Endothelial cell of umbilical vein (primary cell): ENCODE data around the gene WNT9A. TPM values are rescaled to one million over a fixed set of nuclear protein-coding genes. Genes with fewer than 3 reads are reported as not detected.

Source experiments
- BruUV-seq: library from RNA; stranded (reverse); fragments of 400-500 nt; replicated peaks from 2 replicates; lab custom pipeline; 2021; lab: Mats Ljungman, UMichigan
- CTCF ChIA-PET: fragments of 300-600, 350-600 bp; sonication (Branson Sonifier 250); formaldehyde crosslinking; loops from one replicate; lab custom pipeline; 2021; ENCODE audit warnings: antibody characterized with exemption, inconsistent platforms; lab: Charles Lee
- POLR2A ChIA-PET: fragments of 300-600, 350-600 bp; sonication (Branson Sonifier 250); formaldehyde crosslinking; loops from one replicate; lab custom pipeline; 2021; ENCODE audit warnings: antibody characterized with exemption, inconsistent platforms; lab: Charles Lee
- DNase-seq: peaks from one replicate; pipeline ENCODE4 v3.0.0-alpha.2; 2011; ENCODE audit warnings: low read depth, low spot score
- FAIRE-seq: peaks from 2 replicates; lab custom pipeline; 2011; peaks lifted over from hg19 to GRCh38; lab: Jason Lieb, UNC
- H2AFZ ChIP-seq: 2 replicates; pipeline ENCODE4 v1.6.0; 2012; ENCODE audit warnings: low read depth, low read length, control low read depth, inconsistent platforms
- H3K27ac ChIP-seq: 2 replicates; pipeline ENCODE4 v1.5.1; 2011; ENCODE audit warnings: low read depth, mild to moderate bottlenecking, control low read depth, low read length, moderate library complexity; ENCODE audit not compliant: insufficient read depth
- H3K27me3 ChIP-seq, 2 experiments: 2 replicates each; pipeline versions ENCODE4 v1.6.0 to v1.6.1; 2011; ENCODE audit warnings: low read length in 2 of 2, mixed read lengths in 1 of 2; ENCODE audit not compliant: control insufficient read depth in 2 of 2, insufficient read depth in 2 of 2
- H3K36me3 ChIP-seq, 2 experiments: 2 replicates in 1 of 2; 3 replicates in 1 of 2; pipeline ENCODE4 v1.5.1; 2011; ENCODE audit warnings: low read length in 2 of 2, mild to moderate bottlenecking in 1 of 2, moderate library complexity in 1 of 2; ENCODE audit not compliant: control insufficient read depth in 2 of 2, insufficient read depth in 2 of 2; ENCODE audit errors: extremely low read depth in 1 of 2
- H3K4me1 ChIP-seq: 3 replicates; pipeline ENCODE4 v1.5.1; 2011; ENCODE audit warnings: mild to moderate bottlenecking, low read length; ENCODE audit not compliant: control insufficient read depth, insufficient read depth; ENCODE audit errors: extremely low read depth
- H3K4me2 ChIP-seq: 2 replicates; pipeline ENCODE4 v1.6.1; 2011; ENCODE audit warnings: low read length, control low read depth, mixed read lengths; ENCODE audit not compliant: insufficient read depth
- H3K4me3 ChIP-seq, 3 experiments: fragments of 200-600 bp in 1 of 3; sonication (generic), shearing (Covaris generic) in 1 of 3; replicated peaks in 1 of 3; 2 replicates each; pipeline ENCODE4 v1.5.1; 2011 to 2016; ENCODE audit warnings: control low read depth in 3 of 3, low read length in 3 of 3, mild to moderate bottlenecking in 2 of 3, inconsistent platforms in 1 of 3, low read depth in 1 of 3, moderate library complexity in 1 of 3; ENCODE audit not compliant: insufficient read depth in 1 of 3
- H3K79me2 ChIP-seq: 2 replicates; pipeline ENCODE4 v1.6.0; 2012; ENCODE audit warnings: low read length, inconsistent platforms; ENCODE audit not compliant: control insufficient read depth, insufficient read depth
- H3K9ac ChIP-seq: replicated peaks from 2 replicates; pipeline ENCODE3; 2011; ENCODE audit warnings: low read length, control low read depth; ENCODE audit not compliant: insufficient read depth; ENCODE audit errors: extremely low read depth
- H3K9me1 ChIP-seq: replicated peaks from 3 replicates; pipeline ENCODE4 v1.6.0; 2011; ENCODE audit warnings: mild to moderate bottlenecking, low read length; ENCODE audit not compliant: control insufficient read depth, insufficient read depth; ENCODE audit errors: extremely low read depth
- H3K9me3 ChIP-seq: replicated peaks from 2 replicates; pipeline ENCODE4 v1.5.1; 2012; ENCODE audit warnings: low read length, inconsistent platforms; ENCODE audit not compliant: control insufficient read depth, insufficient read depth
- H4K20me1 ChIP-seq: replicated peaks from 2 replicates; pipeline ENCODE3; 2011; ENCODE audit warnings: mild to moderate bottlenecking, low read length; ENCODE audit not compliant: control insufficient read depth, insufficient read depth; ENCODE audit errors: extremely low read depth
- EZH2 ChIP-seq: IDR thresholded peaks from 2 replicates; pipeline ENCODE4 v1.6.1; 2012; ENCODE audit warnings: borderline replicate concordance, low read depth, mild to moderate bottlenecking, moderate library complexity, low read length, inconsistent platforms; ENCODE audit not compliant: severe bottlenecking
- FOS ChIP-seq: IDR thresholded peaks from 2 replicates; pipeline ENCODE4 v1.6.1; 2011; ENCODE audit warnings: mild to moderate bottlenecking, low read length, moderate library complexity, borderline replicate concordance; ENCODE audit not compliant: insufficient read depth
- GATA2 ChIP-seq: IDR thresholded peaks from 2 replicates; pipeline ENCODE4 v1.7.0; 2011; ENCODE audit warnings: low read depth, mild to moderate bottlenecking, moderate library complexity, mixed read lengths, low read length; ENCODE audit not compliant: insufficient read length, insufficient read depth
- JUN ChIP-seq: IDR thresholded peaks from 2 replicates; pipeline ENCODE4 v1.6.1; 2011; ENCODE audit warnings: borderline replicate concordance, low read depth; ENCODE audit not compliant: insufficient read length, insufficient read depth
- MAX ChIP-seq: IDR thresholded peaks from 2 replicates; pipeline ENCODE4 v1.6.1; 2011; ENCODE audit not compliant: insufficient read depth, insufficient read length
- MYC ChIP-seq: IDR thresholded peaks from one replicate; pipeline ENCODE4 v1.6.1; 2011; ENCODE audit warnings: mild to moderate bottlenecking, low read depth, low read length
- POLR2A ChIP-seq: IDR thresholded peaks from 2 replicates; pipeline ENCODE4 v1.6.1; 2012; ENCODE audit warnings: low read depth, mild to moderate bottlenecking, control low read depth, low read length
- POLR2AphosphoS5 ChIP-seq: IDR thresholded peaks from 2 replicates; pipeline ENCODE4 v1.6.1; 2012; ENCODE audit warnings: low read depth, mild to moderate bottlenecking, control low read depth, low read length, moderate library complexity; ENCODE audit not compliant: insufficient read depth
- dilution Hi-C: fragments of 300-500 bp; cut with MboI; formaldehyde crosslinking; loops from one replicate; pipeline ENCODE4 v1.15.0; 2019; ENCODE audit warnings: low sequenced_read_pairs; ENCODE audit not compliant: extremely low pct_ligation_motif_present
- intact Hi-C: fragments of 100-400 bp; cut with micrococcal nuclease; formaldehyde crosslinking; loops from one replicate; pipeline ENCODE4 v1.10.0; 2022
- polyA plus RNA-seq, 4 experiments: library from polyadenylated mRNA; depleted of rRNA in 3 of 4; stranded (reverse) in 3 of 4; unstranded in 1 of 4; fragments of >200 nt; gene quantifications; 2 replicates each; pipeline versions ENCODE4 v1.2.1 to v1.2.3, GENCODE V29; 2011 to 2012; ENCODE audit warnings: missing spikeins in 1 of 4
- total RNA-seq: library from RNA; stranded (reverse); gene quantifications from 2 replicates; pipeline ENCODE4 v1.2.3, GENCODE V29; 2021
- TF ChIP-seq, protein P1 (sequence below), 2 donors: IDR thresholded peaks; 1 replicate in 1 of 2; 2 replicates in 1 of 2; pipeline ENCODE4 v1.5.1; 2011; ENCODE audit warnings: low read length in 2 of 2, mild to moderate bottlenecking in 2 of 2, moderate library complexity in 2 of 2, control low read depth in 1 of 2, inconsistent platforms in 1 of 2, low read depth in 1 of 2; ENCODE audit not compliant: insufficient read depth in 1 of 2; ENCODE audit errors: extremely low read depth in 1 of 2

WNT9A gene
- total and polyA plus RNA-seq, 2 donors (not counting 3 experiments of a cell fraction or from before 2014, with no cell fraction given) = 5.4 to 6.2 TPM

- no peaks in the 10 kb centered on the region for H3K9me1 ChIP-seq
- no TSS peak for BruUV-seq
- TF ChIP-seq POLR2AphosphoS5 (no peak), FOS (no peak), JUN (no peak), EZH2 (no peak), POLR2A (no peak), MAX (no peak), GATA2 (no peak), MYC (no peak)
- TF ChIP-seq, protein P1, sequence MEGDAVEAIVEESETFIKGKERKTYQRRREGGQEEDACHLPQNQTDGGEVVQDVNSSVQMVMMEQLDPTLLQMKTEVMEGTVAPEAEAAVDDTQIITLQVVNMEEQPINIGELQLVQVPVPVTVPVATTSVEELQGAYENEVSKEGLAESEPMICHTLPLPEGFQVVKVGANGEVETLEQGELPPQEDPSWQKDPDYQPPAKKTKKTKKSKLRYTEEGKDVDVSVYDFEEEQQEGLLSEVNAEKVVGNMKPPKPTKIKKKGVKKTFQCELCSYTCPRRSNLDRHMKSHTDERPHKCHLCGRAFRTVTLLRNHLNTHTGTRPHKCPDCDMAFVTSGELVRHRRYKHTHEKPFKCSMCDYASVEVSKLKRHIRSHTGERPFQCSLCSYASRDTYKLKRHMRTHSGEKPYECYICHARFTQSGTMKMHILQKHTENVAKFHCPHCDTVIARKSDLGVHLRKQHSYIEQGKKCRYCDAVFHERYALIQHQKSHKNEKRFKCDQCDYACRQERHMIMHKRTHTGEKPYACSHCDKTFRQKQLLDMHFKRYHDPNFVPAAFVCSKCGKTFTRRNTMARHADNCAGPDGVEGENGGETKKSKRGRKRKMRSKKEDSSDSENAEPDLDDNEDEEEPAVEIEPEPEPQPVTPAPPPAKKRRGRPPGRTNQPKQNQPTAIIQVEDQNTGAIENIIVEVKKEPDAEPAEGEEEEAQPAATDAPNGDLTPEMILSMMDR (IDR thresholded peaks at IDR 0.05; ENCODE audit: extremely low read depth in 1 of 2, insufficient read depth in 1 of 2, low read depth in 1 of 2, low read length in 2 of 2) = no peak
- no peaks in the 10 kb centered on the region for H3K79me2 ChIP-seq
- no peak overlapping the region for H2AFZ ChIP-seq
- FAIRE-seq (no peak), DNase-seq (no peak)
- no peaks in the 10 kb centered on the region for H3K4me1 ChIP-seq
- no peaks in the 10 kb centered on the region for H4K20me1 ChIP-seq
- H3K36me3 ChIP-seq = peaks cover 0 to 6% of the 10 kb centered on the region in 2 experiments
- no peak overlapping the region for H3K9ac ChIP-seq
- no peak overlapping the region for H3K27ac ChIP-seq
- no peaks in the 10 kb centered on the region for H3K9me3 ChIP-seq
- no peaks in the 10 kb centered on the region for H3K27me3 ChIP-seq
- intact Hi-C loops (no loop called here), dilution Hi-C loops (no loop called here)
- no peak overlapping the region for H3K4me3 ChIP-seq
- ChIA-PET CTCF (no interaction called here), POLR2A (no interaction called here)
- no peak overlapping the region for H3K4me2 ChIP-seq
Observed at GRCh38 chr1:227925582-227926198, 22.0 kb downstream of the WNT9A start.
